Smooth muscle cell (in vitro differentiated cells): ENCODE results near the gene DCAF10. TPM values are rescaled to one million over a fixed set of nuclear protein-coding genes. Genes with fewer than 3 reads are reported as not detected.

Experiments used
- DNase-seq: peaks from one replicate; lab custom pipeline; 2025; ENCODE audit not compliant: unreplicated experiment; lab: John Stamatoyannopoulos, UW
- H2AFZ ChIP-seq: fragments of 200-600 bp; sonication (generic); 2 replicates; pipeline ENCODE4 v1.6.0; 2016; ENCODE audit warnings: antibody characterized with exemption, low read depth, mild to moderate bottlenecking
- H3F3A ChIP-seq: fragments of 200-600 bp; sonication (generic); 2 replicates; pipeline ENCODE4 v1.6.0; 2017; ENCODE audit warnings: antibody characterized with exemption, low read depth
- H3K27ac ChIP-seq: fragments of 200-600 bp; sonication (generic); 2 replicates; pipeline ENCODE4 v1.5.1; 2016; ENCODE audit warnings: low read depth, mild to moderate bottlenecking
- H3K27me3 ChIP-seq: fragments of 200-600 bp; sonication (generic); 2 replicates; pipeline ENCODE4 v1.6.1; 2016; ENCODE audit warnings: low read depth, mild to moderate bottlenecking
- H3K36me3 ChIP-seq: fragments of 200-600 bp; sonication (generic); 2 replicates; pipeline ENCODE4 v1.5.1; 2016; ENCODE audit warnings: low read depth
- H3K4me1 ChIP-seq: fragments of 200-600 bp; sonication (generic); 2 replicates; pipeline ENCODE4 v1.5.1; 2016; ENCODE audit warnings: low read depth
- H3K4me2 ChIP-seq: fragments of 200-600 bp; sonication (generic); 2 replicates; pipeline ENCODE4 v1.6.0; 2016; ENCODE audit warnings: mild to moderate bottlenecking
- H3K4me3 ChIP-seq: fragments of 200-600 bp; sonication (generic); 2 replicates; pipeline ENCODE4 v1.5.1; 2016; ENCODE audit warnings: mild to moderate bottlenecking
- H3K79me2 ChIP-seq: fragments of 200-600 bp; sonication (generic); 2 replicates; pipeline ENCODE4 v1.6.0; 2016; ENCODE audit warnings: low read depth, mild to moderate bottlenecking
- H3K9ac ChIP-seq: fragments of 200-600 bp; sonication (generic); 2 replicates; pipeline ENCODE4 v1.6.0; 2016; ENCODE audit warnings: low read depth
- H3K9me3 ChIP-seq: fragments of 200-600 bp; sonication (generic); replicated peaks from 2 replicates; pipeline ENCODE4 v1.5.1; 2016; ENCODE audit warnings: low read depth
- H4K20me1 ChIP-seq: fragments of 200-600 bp; sonication (generic); 2 replicates; pipeline ENCODE4 v1.6.0; 2016; ENCODE audit warnings: low read depth
- WGBS: methylation state at CpG from one replicate; pipeline ENCODE4 v1.1.7; 2016; ENCODE audit warnings: low lambda C conversion rate; 5-methylcytosine and 5-hydroxymethylcytosine counted together
- polyA plus RNA-seq: library from polyadenylated mRNA; unstranded; fragments of >200 nt; fragmentation: Nextera tagmentation; extraction: Ambion mirVana; gene quantifications from 2 replicates; pipeline ENCODE4 v1.2.1, GENCODE V29; 2016
- total RNA-seq: library from RNA; depleted of rRNA; stranded (reverse); fragments of >200 nt; gene quantifications from 2 replicates; pipeline ENCODE4 v1.2.3, GENCODE V29; 2014
- TF ChIP-seq, protein P1 (sequence below): fragments of 200-600 bp; sonication (generic); IDR thresholded peaks from 2 replicates; pipeline ENCODE4 v1.5.1; 2017; ENCODE audit warnings: borderline replicate concordance, mild to moderate bottlenecking, antibody characterized with exemption; ENCODE audit not compliant: insufficient read depth, poor library complexity, severe bottlenecking

The DCAF10 gene
- total and polyA plus RNA-seq, 2 experiments from 2014 or later, result 35.6 to 77.0 TPM

DNA sequence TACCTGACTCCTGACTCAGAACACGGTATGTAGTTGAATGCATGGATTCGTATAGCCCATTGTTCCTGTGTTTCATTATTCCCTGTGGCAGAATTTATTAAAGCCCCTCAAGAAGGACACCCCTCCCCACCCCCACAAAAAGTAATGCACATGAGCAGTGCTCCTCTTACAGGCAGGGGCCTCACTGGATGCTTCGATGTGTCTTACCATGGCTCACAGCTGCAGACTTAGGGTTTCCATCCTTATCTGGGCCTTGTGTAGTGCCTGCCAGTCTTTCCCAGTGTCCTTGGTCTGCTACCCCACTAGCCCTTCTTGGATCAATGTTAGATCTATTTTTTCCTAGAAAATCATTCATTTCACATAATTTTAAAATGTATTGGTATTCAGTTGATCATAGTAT, 30.6 kb upstream of the DCAF10 start:
- Histone ChIP-seq H3K27me3 (no peaks in the 10 kb centered on the region), H3K4me3 (no peak overlapping the region), H3K9ac (no peak overlapping the region), H3K9me3 (no peaks in the 10 kb centered on the region), H3K79me2 (no peaks in the 10 kb centered on the region), H3F3A (no peaks in the 10 kb centered on the region), H3K27ac (no peak overlapping the region), H3K4me1 (no peaks in the 10 kb centered on the region), H3K4me2 (no peak overlapping the region), H4K20me1 (no peaks in the 10 kb centered on the region), H3K36me3 (no peaks in the 10 kb centered on the region), H2AFZ (no peak overlapping the region)
- 92% methylated on average over 3 of the region's 3 CpGs for WGBS
- TF ChIP-seq, protein P1, sequence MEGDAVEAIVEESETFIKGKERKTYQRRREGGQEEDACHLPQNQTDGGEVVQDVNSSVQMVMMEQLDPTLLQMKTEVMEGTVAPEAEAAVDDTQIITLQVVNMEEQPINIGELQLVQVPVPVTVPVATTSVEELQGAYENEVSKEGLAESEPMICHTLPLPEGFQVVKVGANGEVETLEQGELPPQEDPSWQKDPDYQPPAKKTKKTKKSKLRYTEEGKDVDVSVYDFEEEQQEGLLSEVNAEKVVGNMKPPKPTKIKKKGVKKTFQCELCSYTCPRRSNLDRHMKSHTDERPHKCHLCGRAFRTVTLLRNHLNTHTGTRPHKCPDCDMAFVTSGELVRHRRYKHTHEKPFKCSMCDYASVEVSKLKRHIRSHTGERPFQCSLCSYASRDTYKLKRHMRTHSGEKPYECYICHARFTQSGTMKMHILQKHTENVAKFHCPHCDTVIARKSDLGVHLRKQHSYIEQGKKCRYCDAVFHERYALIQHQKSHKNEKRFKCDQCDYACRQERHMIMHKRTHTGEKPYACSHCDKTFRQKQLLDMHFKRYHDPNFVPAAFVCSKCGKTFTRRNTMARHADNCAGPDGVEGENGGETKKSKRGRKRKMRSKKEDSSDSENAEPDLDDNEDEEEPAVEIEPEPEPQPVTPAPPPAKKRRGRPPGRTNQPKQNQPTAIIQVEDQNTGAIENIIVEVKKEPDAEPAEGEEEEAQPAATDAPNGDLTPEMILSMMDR, result no peak
- no peak for DNase-seq

DNA sequence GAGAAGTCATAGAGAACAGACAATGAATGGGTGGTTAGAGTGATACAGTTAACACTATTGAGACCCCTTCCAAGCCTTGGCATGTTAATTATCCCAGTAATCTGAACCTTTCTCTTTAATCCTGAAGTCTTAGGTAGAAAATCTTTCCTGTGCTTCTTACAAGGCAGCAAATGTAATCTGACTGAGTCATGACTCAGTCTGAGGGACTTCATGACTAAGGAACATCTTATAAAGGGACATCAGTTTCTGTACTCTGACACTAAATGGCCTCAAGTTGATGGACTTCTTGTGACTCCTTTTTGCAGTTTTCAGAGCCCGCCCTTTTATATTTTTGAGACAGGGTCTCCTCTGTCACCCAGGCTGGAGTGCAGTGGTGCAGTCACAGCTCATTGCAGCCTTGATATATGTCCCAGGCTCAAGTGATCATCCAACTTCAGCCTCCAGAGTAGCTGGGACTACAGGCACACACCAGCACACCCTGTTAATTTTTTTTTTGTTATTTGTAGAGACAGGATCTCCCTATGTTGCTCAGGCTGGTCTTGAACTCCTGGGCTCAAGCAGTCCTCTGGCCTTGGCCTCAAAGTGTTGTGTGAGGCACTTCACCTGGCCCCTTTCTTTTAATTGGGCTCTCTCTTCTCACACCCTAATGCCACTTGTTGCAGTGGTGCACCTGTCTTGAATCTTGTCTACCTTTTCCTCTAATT, 25.2 kb upstream of the DCAF10 start:
- H3K36me3 ChIP-seq, result peaks cover 8% of the 10 kb centered on the region
- H3K27ac ChIP-seq, result peak overlapping the region; percentile 72
- H3F3A ChIP-seq, result peaks cover 4% of the 10 kb centered on the region
- TF ChIP-seq, protein P1, result no peak
- H3K4me2 ChIP-seq, result no peak overlapping the region
- H2AFZ ChIP-seq, result no peak overlapping the region
- H3K4me3 ChIP-seq, result no peak overlapping the region
- no peaks in the 10 kb centered on the region for H3K4me1 ChIP-seq
- no peaks in the 10 kb centered on the region for H3K27me3 ChIP-seq
- no peak for DNase-seq
- H3K79me2 ChIP-seq, result no peaks in the 10 kb centered on the region
- no peaks in the 10 kb centered on the region for H4K20me1 ChIP-seq
- H3K9ac ChIP-seq, result peak overlapping the region; percentile 15
- 100% methylated on average over 1 of the region's 1 CpG for WGBS
- H3K9me3 ChIP-seq, result no peaks in the 10 kb centered on the region

DNA sequence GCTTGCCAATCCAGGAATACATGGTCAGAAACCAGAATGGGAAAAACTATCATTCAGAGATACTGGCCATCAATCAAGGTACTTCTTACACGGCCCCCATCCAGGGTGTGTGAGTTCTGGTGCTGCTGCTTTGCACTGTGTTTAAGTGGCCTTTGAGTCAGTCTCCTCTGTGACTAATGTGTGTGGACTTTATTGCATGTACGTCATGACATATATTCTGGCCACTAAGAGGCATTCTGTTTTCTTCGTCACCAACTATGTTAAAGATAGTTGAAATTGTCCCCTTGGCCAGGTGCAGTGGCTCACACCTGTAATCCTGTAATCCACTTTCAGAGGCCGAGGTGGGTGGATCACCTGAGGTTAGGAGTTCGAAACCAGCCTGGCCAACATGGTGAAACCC, 24.3 kb upstream of the DCAF10 start:
- Histone ChIP-seq H3F3A (peaks cover 4% of the 10 kb centered on the region), H3K36me3 (peaks cover 12% of the 10 kb centered on the region), H3K9ac (no peak overlapping the region), H3K4me2 (no peak overlapping the region), H3K4me1 (no peaks in the 10 kb centered on the region), H3K79me2 (no peaks in the 10 kb centered on the region), H4K20me1 (no peaks in the 10 kb centered on the region), H3K4me3 (no peak overlapping the region), H3K9me3 (no peaks in the 10 kb centered on the region), H3K27me3 (no peaks in the 10 kb centered on the region), H3K27ac (peak overlapping the region; percentile 72), H2AFZ (no peak overlapping the region)
- DNase-seq, result no peak
- 62% methylated on average over 5 of the region's 5 CpGs for WGBS
- TF ChIP-seq, protein P1, result no peak

- Histone ChIP-seq H3K79me2 (peaks cover 9% of the 10 kb centered on the region), H3K4me2 (no peak overlapping the region), H3K9ac (no peak overlapping the region), H3K4me3 (no peak overlapping the region), H3K4me1 (no peaks in the 10 kb centered on the region), H3K27ac (no peak overlapping the region), H3K36me3 (peaks cover 14% of the 10 kb centered on the region), H3K27me3 (no peaks in the 10 kb centered on the region), H3K9me3 (no peaks in the 10 kb centered on the region), H4K20me1 (peaks cover 2% of the 10 kb centered on the region), H2AFZ (no peak overlapping the region), H3F3A (peaks cover 4% of the 10 kb centered on the region)
- TF ChIP-seq, protein P1, result no peak
- no peak for DNase-seq
- WGBS, result 85% methylated on average over 2 of the region's 2 CpGs
These were observed 22.1 kb upstream of the DCAF10 start for GRCh38 chr9:37778534-37778933.
